SW 1271 (cell line): Measurements from ENCODE around the gene SART3.
"Not testable (repeated sequence)": the region's sequence is repeated elsewhere in the genome, so short reads cannot be mapped to it uniquely, and the experiment has no call there.

Experiments used
- DNase-seq, 2 experiments: peaks; one replicate each; lab custom pipeline; 2025; lab: John Stamatoyannopoulos, UW

Gene SART3

GRCh38 chr12:108597559-108598471 is 36.8 kb upstream of the SART3 start, which contains the start of gene TMEM119:
Gene TMEM119, minus strand, starts transcription at chr12:108598084. Its CDS starts 5,701 bp downstream, at chr12:108592383.
- DNase-seq: no peak

DNA sequence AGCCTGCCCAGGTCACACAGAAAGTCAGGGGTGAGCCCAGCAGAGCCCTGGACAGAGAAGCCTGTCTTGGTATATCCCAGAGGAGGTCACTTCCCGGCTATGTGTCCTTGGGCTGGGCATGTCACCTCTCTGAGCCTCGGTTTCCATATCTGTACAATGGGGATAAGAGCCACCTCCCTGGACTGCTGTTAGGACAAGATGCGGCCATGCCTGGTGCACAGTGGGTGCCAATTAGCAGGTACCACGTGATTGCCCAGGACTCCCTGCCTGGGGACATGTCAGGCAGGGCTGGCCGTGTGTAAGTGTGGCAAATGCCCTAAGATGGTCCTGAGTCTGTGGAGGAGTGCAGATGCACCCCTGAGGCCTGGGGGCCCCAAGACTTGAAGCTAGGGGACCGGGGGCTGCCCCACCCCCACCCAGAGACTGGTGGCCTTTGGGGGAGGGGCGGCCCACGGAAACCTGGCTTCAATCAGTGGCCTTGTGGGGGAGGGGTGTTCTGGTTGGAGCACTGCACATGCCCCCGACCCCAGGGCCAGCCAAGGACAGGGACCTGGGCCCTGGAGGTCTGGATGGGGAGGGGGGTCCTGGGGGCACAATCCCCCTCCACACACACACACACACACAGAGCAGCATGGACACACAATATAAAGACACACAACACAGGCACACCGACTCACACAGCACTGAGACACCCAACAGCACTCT is 36.0 kb upstream of the SART3 start:
- no peak for DNase-seq

GRCh38 chr12:108595711-108596647 is 35.0 kb upstream of the SART3 start:
- DNase-seq: no peak

DNA sequence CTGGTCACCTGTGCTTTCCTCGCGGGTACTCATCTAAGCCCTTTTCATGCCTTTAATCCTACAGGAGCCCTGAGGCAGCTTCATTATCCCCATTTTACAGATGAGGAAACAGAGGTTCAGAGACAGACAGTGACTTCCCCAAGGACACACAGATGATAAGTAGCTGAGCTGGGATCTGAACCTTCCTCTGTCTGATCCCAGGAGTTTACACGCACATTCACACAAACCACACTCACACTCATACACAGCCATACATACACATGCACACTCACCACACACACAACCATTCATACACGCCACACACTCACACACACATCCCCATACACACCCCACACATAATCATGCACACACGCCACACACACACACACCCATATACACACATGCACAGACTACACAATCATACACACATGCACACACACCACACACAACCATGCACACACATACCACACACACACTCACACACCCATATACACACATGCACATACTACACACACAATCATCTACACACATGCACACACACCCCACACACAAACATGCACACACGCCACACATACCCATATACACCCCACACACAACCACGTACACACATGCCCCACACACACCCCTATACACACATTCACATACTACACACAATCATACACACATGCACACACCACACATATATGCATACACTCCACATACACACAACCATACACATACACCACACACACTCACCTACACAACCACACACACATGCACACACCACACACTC is 34.2 kb upstream of the SART3 start:
- no peak for DNase-seq

GRCh38 chr12:108594323-108594903 is 33.4 kb upstream of the SART3 start:
- no peak for DNase-seq

GRCh38 chr12:108592033-108592909 is 31.3 kb upstream of the SART3 start:
- DNase-seq: no peak

- DNase-seq: no peak
Measured at GRCh38 chr12:108591267-108591980, 30.5 kb upstream of the SART3 start.

GRCh38 chr12:108590463-108590862 is 29.5 kb upstream of the SART3 start:
- not testable (repeated sequence) for DNase-seq

GRCh38 chr12:108589840-108590229 is 28.9 kb upstream of the SART3 start:
- DNase-seq: no peak

- no peak for DNase-seq
Measured at GRCh38 chr12:108589028-108589839, 28.3 kb upstream of the SART3 start.

DNA sequence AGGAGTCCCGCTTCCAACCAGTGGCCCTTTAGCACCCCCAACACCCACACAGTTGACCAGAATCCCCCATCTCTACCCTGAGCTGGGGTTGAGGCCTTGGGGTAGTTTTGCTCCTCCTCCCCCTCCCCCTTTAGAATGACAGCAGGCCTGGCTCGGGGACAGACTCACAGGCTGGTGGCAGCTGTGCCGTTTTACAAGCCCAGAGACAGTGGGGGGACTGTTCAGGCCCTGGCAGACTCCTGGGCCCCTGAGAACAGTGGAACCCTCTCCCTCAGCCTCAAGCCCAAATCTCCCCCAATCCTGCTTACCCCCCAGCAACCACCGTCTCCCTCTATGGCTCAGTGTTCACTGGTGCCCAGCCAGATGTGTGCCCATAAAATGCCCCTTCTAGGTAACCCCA is 26.9 kb upstream of the SART3 start:
- no peak for DNase-seq

GRCh38 chr12:108586306-108586705 is 25.3 kb upstream of the SART3 start:
- DNase-seq: no peak

- no peak for DNase-seq
Measured at GRCh38 chr12:108585864-108586263, 24.9 kb upstream of the SART3 start.

DNA sequence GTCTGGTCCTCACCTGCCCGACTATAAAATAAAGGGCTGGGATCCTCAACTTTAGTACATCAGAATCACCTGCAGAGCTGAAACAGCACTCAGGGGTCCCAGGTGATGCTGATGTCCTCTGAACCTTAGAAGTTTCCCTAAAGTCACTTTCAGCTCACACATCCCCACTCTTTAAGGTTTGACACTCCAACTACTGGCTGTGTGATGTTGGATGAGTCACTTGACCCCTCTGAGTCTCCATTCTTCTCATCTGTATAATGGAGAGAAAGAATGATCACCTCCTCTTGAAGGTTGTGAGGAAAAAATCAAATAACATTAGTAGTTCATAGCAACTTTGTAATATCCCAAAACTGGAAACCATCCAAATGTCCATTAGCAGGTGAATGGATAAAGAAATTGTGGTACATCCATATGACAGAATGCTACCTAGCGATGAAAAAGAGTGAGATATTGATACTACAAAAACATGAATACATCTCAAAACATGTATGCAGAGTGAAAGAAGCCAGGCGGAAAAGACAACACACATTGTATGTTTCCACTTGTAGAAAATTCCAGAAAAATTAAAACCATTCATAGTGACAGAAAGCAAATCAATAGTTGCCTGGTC is 23.6 kb upstream of the SART3 start:
- DNase-seq: no peak

- no peak for DNase-seq
Measured at GRCh38 chr12:108583991-108584390, 23.0 kb upstream of the SART3 start.

DNA sequence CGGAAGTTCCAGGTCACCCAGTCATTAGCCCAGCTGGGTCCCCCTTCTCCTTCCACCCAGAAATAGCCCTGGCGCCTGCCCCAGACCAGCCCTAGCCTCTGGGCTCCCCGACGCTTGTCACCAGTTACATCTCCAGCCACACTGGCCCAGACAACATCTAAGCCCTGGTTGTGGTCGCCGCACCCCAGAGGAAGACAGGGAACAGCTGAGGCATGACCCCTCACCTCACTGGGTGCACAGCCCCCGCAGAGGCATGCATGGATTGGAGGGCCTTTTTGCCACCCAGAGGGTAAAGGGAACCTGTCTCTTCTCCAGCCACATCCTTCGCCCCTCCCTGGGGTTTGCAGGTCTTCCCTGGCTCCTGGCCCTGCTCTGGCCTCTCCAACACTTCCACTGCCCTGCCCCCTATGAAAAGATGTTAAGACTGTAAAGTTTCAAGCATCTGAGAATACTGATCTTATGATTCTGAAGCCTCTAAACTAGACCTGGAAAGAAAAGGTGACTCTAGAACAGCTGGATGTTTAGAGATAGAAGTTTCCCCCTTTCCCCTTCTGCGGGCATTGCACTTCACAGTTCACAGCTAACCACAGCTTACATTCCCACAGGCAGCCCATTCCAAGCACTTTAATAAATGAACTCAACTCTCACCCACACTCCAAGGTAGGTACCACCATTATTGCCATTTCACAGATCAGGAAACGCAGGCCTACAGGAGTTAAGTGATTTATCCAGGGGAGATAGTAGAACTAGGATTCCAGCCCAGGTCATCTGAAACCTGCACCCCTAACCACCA is 22.2 kb upstream of the SART3 start:
- DNase-seq: no peak

DNA sequence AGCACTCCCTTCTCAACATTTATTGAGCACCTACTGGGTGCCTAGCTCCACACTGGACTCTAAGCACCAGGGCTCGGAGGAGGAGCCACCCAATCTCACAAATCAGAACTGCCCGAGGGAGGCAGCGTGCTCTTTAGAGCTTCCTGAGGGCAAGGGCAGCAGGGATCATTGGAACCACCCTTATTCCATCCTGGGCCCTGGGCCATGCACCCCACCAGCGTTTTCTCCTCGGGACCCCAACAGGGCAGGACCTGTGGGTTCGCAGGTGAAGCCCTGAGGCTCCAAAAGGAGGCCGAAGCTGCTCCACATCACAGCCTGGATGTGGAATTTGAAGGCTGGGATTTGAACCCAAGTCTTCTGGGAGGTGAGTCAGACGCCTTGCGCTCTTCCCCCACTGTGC is 21.5 kb upstream of the SART3 start:
- no peak for DNase-seq
